SHP77 (cell line): Measurements from ENCODE around the gene TANC1.

Experiments used
- DNase-seq, 2 experiments: peaks; one replicate each; lab custom pipeline; 2025; lab: John Stamatoyannopoulos, UW

Gene TANC1

GRCh38 chr2:159196393-159196925 lies 228.0 kb downstream of the TANC1 start:
- no peak for DNase-seq

DNA sequence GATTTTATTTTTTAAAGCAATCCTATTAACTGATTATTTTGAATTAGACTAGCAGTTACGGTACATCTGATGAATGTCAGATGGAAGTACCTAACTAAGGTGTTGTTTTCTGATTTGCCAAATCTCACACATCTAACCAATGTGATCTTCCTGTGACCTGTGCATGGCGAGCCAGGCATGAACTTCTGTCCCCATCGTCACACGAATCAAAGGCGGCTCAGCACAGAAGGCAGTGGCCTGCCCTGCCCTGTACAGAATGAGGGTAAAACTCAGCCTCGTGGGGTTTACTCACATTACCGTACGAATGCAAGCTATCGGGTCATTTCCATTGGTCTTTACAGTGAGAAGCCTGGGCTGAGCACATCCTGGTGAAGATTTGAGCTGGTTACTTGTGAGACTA lies 230.8 kb downstream of the TANC1 start:
- no peak for DNase-seq

DNA sequence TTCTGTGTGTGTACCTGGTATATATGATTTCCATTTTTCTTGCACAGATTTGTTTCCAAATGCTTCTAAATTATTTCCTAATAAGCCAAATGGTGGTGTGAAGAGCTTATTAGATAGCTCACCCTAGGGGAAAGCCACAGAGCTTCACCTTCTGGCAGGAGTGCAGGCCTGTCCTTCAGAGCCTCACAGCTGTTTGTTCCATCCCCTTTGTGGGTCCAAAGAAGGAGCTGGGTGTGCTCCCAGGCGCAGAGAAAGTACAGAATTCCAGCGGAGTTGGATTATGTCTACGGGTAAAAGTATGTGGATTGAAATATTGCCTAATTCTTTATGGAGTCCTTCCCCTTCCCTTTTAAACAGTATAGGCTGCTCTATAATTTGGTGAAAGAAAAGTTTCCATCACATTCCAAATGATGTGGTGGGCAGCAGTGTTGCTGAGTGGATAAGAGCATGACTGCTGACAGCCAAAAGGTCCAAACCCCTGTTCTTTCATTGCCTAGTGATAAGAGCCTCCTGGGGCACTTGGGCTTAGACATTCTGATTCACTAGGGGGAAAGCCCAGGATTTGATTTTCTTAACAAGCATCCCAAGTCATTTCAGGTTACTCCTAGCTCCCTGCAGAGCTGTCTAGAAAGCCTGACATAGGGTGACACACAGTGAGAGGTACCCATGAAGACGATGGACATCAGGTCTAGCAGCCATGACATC lies 231.5 kb downstream of the TANC1 start:
- no peak for DNase-seq

- DNase-seq, result no peak
Measured at GRCh38 chr2:159200498-159200897, 232.1 kb downstream of the TANC1 start.

GRCh38 chr2:159201360-159202063 lies 233.1 kb downstream of the TANC1 start:
- no peak for DNase-seq

- no peak for DNase-seq
Measured at GRCh38 chr2:159202568-159203071, 234.2 kb downstream of the TANC1 start.

DNA sequence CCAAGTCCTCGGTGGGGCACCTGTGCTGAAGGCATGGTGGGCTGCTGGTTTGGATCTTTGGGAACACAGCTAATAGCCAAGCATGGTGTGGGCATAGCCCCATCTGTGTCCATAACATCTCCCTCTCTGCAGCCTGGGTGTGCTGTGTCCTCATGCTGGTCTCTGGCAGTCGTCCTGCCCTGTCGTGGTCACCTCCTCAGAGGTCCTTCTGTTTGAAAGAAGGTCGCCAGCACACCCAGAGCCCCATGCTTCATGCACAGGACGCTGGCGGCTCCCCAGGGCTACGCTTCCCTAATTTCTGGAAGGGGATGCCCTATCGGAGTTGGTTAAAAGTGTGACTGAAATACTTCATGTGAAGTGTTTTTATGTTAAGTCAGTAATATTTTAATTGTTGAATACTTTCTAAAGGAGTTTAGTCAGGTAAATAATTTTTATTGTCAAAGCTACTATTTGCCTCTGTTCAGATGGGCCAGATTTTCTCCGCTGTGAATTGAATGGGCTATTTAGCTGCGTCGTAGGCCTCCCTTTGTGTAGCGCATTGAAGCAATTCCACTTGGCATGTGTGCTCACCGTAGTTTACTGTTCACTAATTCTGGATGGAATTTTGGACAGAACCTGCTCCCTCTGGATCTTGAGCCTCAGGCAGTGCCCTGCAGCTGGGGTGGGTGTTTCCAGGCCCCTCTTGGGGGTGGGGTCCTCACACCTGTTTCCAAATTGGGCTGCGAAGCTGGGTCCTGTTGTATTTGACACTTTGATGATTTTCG lies 236.1 kb downstream of the TANC1 start:
- DNase-seq, result no peak

GRCh38 chr2:159206736-159207380 lies 238.4 kb downstream of the TANC1 start:
- DNase-seq, result no peak

DNA sequence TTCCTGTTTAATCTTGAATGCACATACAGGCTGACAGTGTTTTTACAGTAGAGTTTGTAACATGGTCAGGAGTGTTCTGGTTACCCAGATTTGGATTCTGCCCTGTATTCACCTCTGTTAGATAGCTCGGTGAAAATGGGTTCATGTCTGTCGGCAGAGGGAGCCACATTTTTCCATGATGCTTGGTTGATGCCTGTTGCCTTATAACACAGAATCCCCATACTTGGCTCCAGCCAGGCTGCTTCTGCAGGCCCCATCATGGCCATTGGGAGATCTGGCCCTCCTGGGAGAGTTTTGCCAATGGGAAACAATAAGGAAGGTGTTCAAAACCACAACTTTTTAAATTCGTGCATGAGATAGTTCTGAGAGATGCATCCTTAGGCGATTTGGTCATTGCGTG lies 240.0 kb downstream of the TANC1 start:
- DNase-seq, result no peak

- no peak for DNase-seq
Measured at GRCh38 chr2:159209341-159210306, 241.2 kb downstream of the TANC1 start.

DNA sequence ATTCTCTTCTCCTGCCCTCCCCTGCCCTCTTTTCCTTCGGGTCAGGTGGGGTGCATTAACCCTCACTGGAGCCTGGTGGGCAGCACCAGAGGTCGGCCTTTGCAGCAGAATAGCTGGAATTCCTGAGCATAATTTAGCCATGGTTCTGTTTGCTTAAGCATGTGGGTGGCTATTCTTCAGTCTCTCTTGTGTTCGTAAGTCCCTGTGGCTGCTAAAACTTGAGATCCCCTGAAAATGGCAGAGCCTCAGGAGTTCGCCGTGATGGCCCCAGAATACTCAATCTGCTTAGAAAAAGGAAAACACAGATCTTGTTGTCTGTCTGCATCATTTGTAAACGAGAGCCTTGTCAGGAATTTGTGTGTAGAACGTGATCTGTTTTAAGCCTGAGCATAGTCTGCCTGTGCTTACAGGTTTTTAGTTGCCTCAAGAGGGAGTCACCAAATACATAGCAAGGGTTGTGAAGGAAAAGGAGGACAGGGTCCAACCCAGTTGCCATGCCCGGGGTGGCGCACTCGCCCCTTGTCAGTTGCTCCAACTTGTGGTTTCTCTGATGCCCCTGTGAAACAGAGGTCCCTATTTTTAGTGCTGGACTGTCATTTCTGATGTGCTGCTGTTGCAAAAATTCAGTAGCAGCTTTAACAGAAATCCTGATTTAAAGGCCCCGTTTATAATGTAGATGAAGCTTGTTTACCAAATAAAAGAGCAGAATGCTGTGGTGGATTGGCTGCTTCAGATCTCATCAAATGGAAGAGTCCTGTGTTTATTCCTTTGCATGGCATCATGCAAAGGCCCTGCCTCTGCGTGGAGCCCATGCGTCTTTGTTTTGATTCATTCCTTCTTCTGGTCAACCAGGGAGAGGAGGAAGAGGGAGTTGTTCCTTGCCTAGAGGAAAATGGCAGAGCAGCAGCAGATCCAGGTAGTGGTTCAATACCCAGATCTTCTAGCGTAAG lies 243.3 kb downstream of the TANC1 start:
- no peak for DNase-seq

- DNase-seq, result no peak
Measured at GRCh38 chr2:159213296-159213695, 244.9 kb downstream of the TANC1 start.

- DNase-seq, result no peak
Measured at GRCh38 chr2:159214325-159214865, 246.0 kb downstream of the TANC1 start.

DNA sequence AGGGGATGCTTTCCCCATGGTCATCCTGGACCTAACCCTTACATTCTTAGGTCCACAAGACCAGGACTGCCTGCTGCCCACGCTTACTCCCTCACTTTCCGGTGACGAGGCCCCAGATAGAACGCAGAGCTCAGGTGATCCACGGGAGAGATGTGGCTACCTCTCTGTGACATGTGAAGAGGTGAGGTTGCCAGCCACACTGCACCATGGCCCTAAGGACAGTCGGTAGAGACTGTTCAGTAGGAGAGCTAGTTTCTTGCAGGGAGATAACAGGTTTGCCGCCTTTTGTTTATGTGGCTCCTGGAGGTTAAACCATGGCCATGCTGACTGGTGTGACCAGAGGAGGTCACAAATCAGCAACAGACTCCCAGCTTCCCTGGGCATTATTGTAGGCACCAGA lies 246.7 kb downstream of the TANC1 start:
- no peak for DNase-seq

- DNase-seq, result no peak
Measured at GRCh38 chr2:159217676-159218075, 249.2 kb downstream of the TANC1 start.

GRCh38 chr2:159218389-159218788 lies 249.9 kb downstream of the TANC1 start:
- DNase-seq, result no peak

GRCh38 chr2:159219394-159219998 lies 251.1 kb downstream of the TANC1 start:
- DNase-seq, result no peak

DNA sequence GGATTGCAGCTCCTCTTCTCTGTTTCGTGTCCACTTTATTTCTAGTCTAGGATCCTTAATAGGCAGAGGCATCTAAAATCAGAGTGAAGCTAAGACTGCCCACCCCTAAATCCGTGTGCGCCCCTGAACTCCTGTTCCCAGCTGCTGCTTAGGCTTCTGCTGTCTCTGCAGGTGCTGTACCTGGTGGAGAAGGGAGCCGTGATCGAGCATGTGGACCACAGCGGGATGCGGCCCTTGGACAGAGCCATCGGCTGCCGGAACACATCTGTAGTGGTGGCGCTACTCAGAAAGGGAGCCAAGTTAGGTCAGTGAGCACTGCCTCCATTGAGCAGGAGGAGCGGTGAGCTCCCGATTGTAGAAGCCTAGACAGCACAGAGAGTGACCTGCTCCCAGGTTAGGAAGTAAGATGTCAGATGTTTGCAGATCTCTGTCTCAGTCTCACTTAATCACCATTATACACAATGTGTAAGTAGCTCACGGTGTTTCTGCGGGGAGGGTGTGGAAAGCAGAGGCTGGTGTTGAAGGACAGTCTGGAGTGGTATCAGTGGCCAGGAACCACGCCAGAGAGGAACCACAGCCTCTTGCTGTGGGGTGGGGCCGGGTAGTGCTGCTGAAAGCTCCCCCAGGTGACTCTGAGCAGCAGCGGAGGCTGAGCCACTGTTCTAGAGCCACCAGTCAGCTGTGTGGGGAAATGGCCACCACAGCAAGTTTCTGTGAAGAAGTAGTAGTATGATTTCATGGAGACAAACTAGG lies 255.8 kb downstream of the TANC1 start:
- DNase-seq, result no peak
